Lower lobe of right lung (tissue), 2 donors: ENCODE measurements around the gene MICALL2. TPM values are rescaled to one million over a fixed set of nuclear protein-coding genes. Genes with fewer than 3 reads are reported as not detected.
A peak's percentile ranks its signal among the peaks of the same experiment; 100 is the strongest.

Experiments used
- ATAC-seq, 2 donors: fragments of 200-7000 bp; cut with Tn5 transposase; one replicate each; pipeline ENCODE4 v1.9.1; 2020 to 2022; ENCODE audit warnings: mild to moderate bottlenecking in 2 of 2, moderate library complexity in 2 of 2
- DNase-seq: peaks from one replicate; pipeline ENCODE4 v3.0.0-alpha.2; 2020
- H3K27ac ChIP-seq: fragments of 200-600 bp; one replicate; pipeline ENCODE4 v1.8.0; 2022
- H3K27me3 ChIP-seq: fragments of 200-600 bp; one replicate; pipeline ENCODE4 v1.8.0; 2022; ENCODE audit warnings: low read depth
- H3K36me3 ChIP-seq: fragments of 200-600 bp; one replicate; pipeline ENCODE4 v1.8.0; 2022; ENCODE audit warnings: mild to moderate bottlenecking
- H3K4me1 ChIP-seq: fragments of 200-600 bp; one replicate; pipeline ENCODE4 v1.8.0; 2022
- H3K4me3 ChIP-seq: fragments of 200-600 bp; one replicate; pipeline ENCODE4 v1.8.0; 2022; ENCODE audit warnings: mild to moderate bottlenecking
- H3K9me3 ChIP-seq: fragments of 200-600 bp; one replicate; pipeline ENCODE4 v1.8.0; 2022
- intact Hi-C: fragments of 100-400 bp; cut with DNase I; formaldehyde crosslinking; loops from one replicate; pipeline ENCODE4 v1.11.0; 2022
- total RNA-seq: library from RNA; stranded (reverse); fragmentation: NEBNext Ultra II Directional; extraction: Animal tissue kit (Norgen Biotek cat#: 25700); gene quantifications from one replicate; pipeline ENCODE4 v1.2.1, GENCODE V29; 2021
- TF ChIP-seq, protein P1 (sequence below): fragments of 200-600 bp; IDR thresholded peaks from one replicate; pipeline ENCODE4 v1.8.0; 2022; ENCODE audit warnings: antibody characterized with exemption, mild to moderate bottlenecking
- donor health status: DM: no; HTN: yes; CAD: no; lungs with severe emphysema.

Gene MICALL2
- total RNA-seq, 1 donor from 2014 or later = 28.9 TPM

- Histone ChIP-seq H3K9me3 (no peaks in the 10 kb centered on the region), H3K27me3 (no peaks in the 10 kb centered on the region), H3K36me3 (no peaks in the 10 kb centered on the region), H3K4me1 (peaks cover 59% of the 10 kb centered on the region), H3K4me3 (peak overlapping the region; percentile 88), H3K27ac (peak overlapping the region; percentile 80)
- DNase-seq = peak; percentile 77
- intact Hi-C loops = no loop called here
- peak; percentile 2 to 4 for ATAC-seq
- TF ChIP-seq, protein P1, sequence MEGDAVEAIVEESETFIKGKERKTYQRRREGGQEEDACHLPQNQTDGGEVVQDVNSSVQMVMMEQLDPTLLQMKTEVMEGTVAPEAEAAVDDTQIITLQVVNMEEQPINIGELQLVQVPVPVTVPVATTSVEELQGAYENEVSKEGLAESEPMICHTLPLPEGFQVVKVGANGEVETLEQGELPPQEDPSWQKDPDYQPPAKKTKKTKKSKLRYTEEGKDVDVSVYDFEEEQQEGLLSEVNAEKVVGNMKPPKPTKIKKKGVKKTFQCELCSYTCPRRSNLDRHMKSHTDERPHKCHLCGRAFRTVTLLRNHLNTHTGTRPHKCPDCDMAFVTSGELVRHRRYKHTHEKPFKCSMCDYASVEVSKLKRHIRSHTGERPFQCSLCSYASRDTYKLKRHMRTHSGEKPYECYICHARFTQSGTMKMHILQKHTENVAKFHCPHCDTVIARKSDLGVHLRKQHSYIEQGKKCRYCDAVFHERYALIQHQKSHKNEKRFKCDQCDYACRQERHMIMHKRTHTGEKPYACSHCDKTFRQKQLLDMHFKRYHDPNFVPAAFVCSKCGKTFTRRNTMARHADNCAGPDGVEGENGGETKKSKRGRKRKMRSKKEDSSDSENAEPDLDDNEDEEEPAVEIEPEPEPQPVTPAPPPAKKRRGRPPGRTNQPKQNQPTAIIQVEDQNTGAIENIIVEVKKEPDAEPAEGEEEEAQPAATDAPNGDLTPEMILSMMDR = no peak
Observed at GRCh38 chr7:1460821-1461645, 1.8 kb upstream of the MICALL2 start.

- TF ChIP-seq, protein P1 = no peak
- intact Hi-C loops = no loop called here
- Histone ChIP-seq H3K9me3 (no peaks in the 10 kb centered on the region), H3K36me3 (no peaks in the 10 kb centered on the region), H3K4me3 (peak overlapping the region; percentile 88), H3K27me3 (no peaks in the 10 kb centered on the region), H3K4me1 (peaks cover 66% of the 10 kb centered on the region), H3K27ac (peak overlapping the region; percentile 80)
- DNase-seq (peak; percentile 65), ATAC-seq (peak in 1 of 2 donors; percentile 0)
Observed at GRCh38 chr7:1459920-1460820, 900 bp upstream of the MICALL2 start.

DNA sequence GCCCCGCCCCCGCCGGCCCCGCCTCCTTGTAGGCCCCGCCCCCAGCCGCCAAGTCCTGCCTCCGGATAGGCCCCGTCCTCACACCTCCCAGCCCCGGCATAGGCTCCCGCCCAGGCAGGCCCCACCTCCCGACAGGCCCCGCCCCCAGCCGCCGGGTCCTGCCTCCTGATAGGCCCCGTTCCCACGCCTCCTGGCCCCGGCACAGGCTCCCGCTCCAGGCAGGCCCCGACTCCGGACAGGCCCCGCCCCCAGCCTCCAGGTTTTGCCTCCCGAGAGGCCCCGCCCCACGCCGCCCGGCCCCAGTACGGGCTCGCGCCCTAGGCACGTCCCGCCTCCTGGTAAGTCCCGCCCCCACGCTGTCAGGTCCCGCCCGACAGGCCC lies 232 bp upstream of the MICALL2 start:
- no peaks in the 10 kb centered on the region for H3K9me3 ChIP-seq
- H3K27ac ChIP-seq = peak overlapping the region; percentile 80
- TF ChIP-seq, protein P1 = no peak
- intact Hi-C loops = no loop called here
- DNase-seq = peak; percentile 100
- no peaks in the 10 kb centered on the region for H3K27me3 ChIP-seq
- peak; percentile 94 to 96 for ATAC-seq
- peak overlapping the region; percentile 88 for H3K4me3 ChIP-seq
- H3K4me1 ChIP-seq = peaks cover 73% of the 10 kb centered on the region
- H3K36me3 ChIP-seq = no peaks in the 10 kb centered on the region

DNA sequence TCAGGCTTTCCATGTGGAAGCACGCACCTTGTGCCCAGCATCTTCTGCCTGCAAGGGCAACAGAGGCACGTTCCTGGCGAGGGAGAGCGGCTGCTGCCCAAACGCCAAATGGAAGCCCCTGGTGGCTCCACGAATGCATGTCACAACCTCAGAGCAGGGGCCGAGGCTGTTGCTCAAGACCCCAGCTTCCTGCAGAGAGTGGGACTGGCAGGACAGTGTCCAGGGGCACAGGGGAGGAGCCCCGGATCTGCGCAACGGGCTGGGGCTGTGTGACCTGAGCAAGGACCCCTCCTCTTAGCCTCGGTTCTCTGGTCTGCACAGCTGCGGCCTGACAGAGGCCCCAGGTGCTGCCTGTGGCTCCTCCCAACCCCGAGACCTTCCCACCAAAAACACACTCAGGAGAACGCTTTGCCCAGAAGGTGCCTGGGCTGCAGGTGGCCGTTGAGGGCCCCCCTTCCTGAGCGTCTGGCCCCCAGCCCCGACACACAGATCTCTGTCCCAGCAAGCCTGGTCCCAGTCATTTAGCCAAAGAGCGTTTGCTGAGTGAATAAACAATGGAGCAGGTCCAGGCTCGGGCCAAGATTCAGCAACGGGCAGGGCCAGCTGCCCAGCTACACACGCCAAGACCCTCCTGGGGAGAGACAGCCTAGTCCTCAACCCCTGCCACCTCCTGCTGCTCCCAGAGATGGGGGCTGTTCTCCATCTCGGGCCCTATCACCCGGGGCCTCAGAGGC lies 1.2 kb downstream of the MICALL2 start:
- TF ChIP-seq, protein P1 = no peak
- H3K27ac ChIP-seq = peak overlapping the region; percentile 80
- ATAC-seq (no peak), DNase-seq (no peak)
- intact Hi-C loops = no loop called here
- peaks cover 85% of the 10 kb centered on the region for H3K4me1 ChIP-seq
- no peaks in the 10 kb centered on the region for H3K27me3 ChIP-seq
- H3K4me3 ChIP-seq = peak overlapping the region; percentile 88
- no peaks in the 10 kb centered on the region for H3K9me3 ChIP-seq
- no peaks in the 10 kb centered on the region for H3K36me3 ChIP-seq
